22Rv1 (cell line): ENCODE measurements around the gene STRIT1.

Experiments used
- H3K27ac ChIP-seq: fragments of 450-650 bp; 2 replicates; pipeline ENCODE4 v1.5.1; 2017
- CTCF ChIP-seq: fragments of 450-650 bp; IDR thresholded peaks from 2 replicates; pipeline ENCODE4 v1.5.1; 2017; ENCODE audit warnings: mild to moderate bottlenecking
- ZFX ChIP-seq: fragments of 450-650 bp; IDR thresholded peaks from 2 replicates; pipeline ENCODE4 v1.6.1; 2017; ENCODE audit warnings: antibody characterized with exemption, borderline replicate concordance

Gene STRIT1

GRCh38 chr3:155332716-155333115 is 39.2 kb upstream of the STRIT1 start:
- H3K27ac ChIP-seq: no peak overlapping the region
- TF ChIP-seq CTCF (no peak), ZFX (no peak)

- H3K27ac ChIP-seq: no peak overlapping the region
- TF ChIP-seq CTCF: no peak
- no peak for TF ChIP-seq ZFX
These were observed 37.6 kb upstream of the STRIT1 start for GRCh38 chr3:155331078-155331477.

DNA sequence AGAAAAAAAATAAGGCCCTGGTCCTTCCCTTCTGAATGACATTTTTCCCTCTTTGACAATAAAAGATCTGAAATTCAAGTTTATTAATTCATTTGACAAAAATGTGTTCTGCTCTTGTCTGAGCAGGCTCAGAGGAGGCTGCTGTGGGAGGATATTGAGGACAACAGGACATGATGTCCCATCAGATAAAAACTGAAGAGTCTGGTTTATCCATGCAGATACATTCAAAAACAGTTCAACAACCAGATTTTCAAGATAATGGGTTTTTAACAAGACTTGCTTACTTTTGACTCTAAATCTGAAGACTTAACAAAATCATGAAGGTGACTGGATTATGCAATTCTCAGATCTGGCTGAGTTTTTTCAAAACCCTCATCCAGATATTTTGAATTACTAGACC is 36.9 kb upstream of the STRIT1 start:
- no peak overlapping the region for H3K27ac ChIP-seq
- no peak for TF ChIP-seq CTCF
- TF ChIP-seq ZFX: no peak

DNA sequence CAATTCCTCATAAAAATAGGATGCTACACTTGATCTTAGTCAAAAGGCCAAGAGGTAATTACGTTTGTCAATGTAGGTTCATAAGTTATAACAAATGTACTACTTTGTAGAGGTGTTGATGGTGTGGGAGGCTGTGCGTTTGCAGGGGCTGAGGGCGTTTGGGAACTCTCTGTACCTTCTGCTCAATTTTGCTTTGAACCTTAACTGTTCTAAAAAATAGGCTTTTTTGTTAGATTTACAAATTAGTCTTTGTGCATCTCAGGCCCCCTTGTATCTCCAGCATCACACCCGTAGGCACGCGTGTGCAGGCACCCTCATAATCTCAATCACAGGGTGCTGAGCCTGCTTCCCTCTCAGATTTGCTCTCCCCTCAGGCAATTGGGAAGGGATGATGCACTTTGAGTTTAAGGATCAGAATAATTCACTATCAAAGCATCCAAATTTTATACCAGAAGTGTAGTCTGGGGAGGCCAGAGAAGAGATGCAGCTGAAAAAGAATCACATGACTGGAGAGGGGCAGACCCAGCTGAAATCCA is 36.1 kb upstream of the STRIT1 start:
- no peak for TF ChIP-seq CTCF
- TF ChIP-seq ZFX: no peak
- no peak overlapping the region for H3K27ac ChIP-seq

DNA sequence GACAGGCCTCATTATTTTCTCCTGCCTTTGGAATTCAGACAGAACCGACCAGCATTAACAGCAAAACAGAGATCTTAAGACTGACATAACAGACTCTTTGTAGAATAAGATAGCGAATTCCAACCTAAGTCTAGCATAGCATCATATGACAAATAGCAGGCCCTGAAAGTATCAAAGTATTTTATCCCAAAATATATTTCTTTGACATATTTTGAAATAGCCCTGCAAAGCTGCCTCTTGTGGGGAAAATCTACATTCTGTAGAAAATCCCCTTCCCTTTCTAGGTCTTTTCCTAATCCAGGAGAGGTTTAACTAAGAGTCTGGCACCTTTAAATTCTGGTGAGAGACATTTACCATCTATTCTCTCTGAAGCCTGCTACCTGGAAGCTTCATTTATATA is 34.4 kb upstream of the STRIT1 start:
- TF ChIP-seq ZFX (no peak), CTCF (no peak)

DNA sequence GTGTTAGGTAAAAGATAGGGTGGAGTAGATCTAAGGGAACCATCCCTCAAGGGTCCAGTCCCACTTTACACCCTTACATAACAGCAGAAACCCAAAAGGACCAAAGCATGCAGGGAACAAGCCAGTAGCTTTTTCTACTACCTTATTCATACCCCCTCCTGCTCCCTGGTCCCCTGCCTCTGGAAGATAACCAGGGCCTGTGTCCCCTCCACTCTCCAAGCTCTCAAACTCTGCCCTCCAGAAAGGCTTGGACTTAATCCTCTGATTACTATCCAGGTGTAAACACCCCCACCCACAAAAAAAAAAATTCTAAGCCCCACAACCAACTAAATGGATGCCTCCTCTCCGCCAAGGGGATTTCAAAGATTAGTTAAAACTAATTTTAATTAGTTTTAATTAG is 33.9 kb upstream of the STRIT1 start:
- no peak for TF ChIP-seq CTCF
- no peak for TF ChIP-seq ZFX
- no peak overlapping the region for H3K27ac ChIP-seq

More for the DNA sequence above, 34.4 kb upstream of the STRIT1 start:
- H3K27ac ChIP-seq: no peak overlapping the region

GRCh38 chr3:155326901-155327300 is 33.4 kb upstream of the STRIT1 start:
- H3K27ac ChIP-seq: no peak overlapping the region
- no peak for TF ChIP-seq ZFX
- no peak for TF ChIP-seq CTCF
